GM19025 (cell line): Measurements from ENCODE around the gene EFNA2.
A peak's percentile ranks its signal among the peaks of the same experiment; 100 is the strongest.
"Not testable (repeated sequence)": the region's sequence is repeated elsewhere in the genome, so short reads cannot be mapped to it uniquely, and the experiment has no call there.

Source experiments
- ATAC-seq: cut with Tn5 transposase; IDR thresholded peaks from one replicate; pipeline ENCODE4 v1.9.1; 2021; ENCODE audit warnings: mild to moderate bottlenecking, low read depth, moderate library complexity; ENCODE audit not compliant: unreplicated experiment

EFNA2 gene

GRCh38 chr19:1285737-1286360 lies at the start of gene EFNA2:
Gene EFNA2 (plus strand): TSS chr19:1285873. CDS start chr19:1286169, 296 bp downstream.
- no peak for ATAC-seq

- no peak for ATAC-seq
Measured at GRCh38 chr19:1236576-1236975, 49.1 kb upstream of the EFNA2 start.

- no peak for ATAC-seq
Measured at GRCh38 chr19:1237027-1237659, 48.5 kb upstream of the EFNA2 start.

- no peak for ATAC-seq
Measured at GRCh38 chr19:1237754-1238368, 47.8 kb upstream of the EFNA2 start, which contains the start of gene CBARP. Gene CBARP (minus strand): TSS chr19:1238005. CDS start chr19:1236100, 1,905 bp downstream.

- no peak for ATAC-seq
Measured at GRCh38 chr19:1238369-1239303, 47.0 kb upstream of the EFNA2 start.

GRCh38 chr19:1239420-1239795 lies 46.3 kb upstream of the EFNA2 start:
- no peak for ATAC-seq

GRCh38 chr19:1239796-1240737 lies 45.6 kb upstream of the EFNA2 start:
- peak; percentile 35 for ATAC-seq

- no peak for ATAC-seq
Measured at GRCh38 chr19:1240925-1241324, 44.7 kb upstream of the EFNA2 start.

- ATAC-seq = peak; percentile 48
Measured at GRCh38 chr19:1241417-1242095, 44.1 kb upstream of the EFNA2 start, which contains the start of gene ATP5F1D. Gene ATP5F1D (plus strand): TSS chr19:1241751. CDS start chr19:1241851, 100 bp downstream.

GRCh38 chr19:1243768-1244692 lies 41.6 kb upstream of the EFNA2 start:
- ATAC-seq = no peak

GRCh38 chr19:1244693-1245451 lies 40.8 kb upstream of the EFNA2 start:
- ATAC-seq = no peak

- ATAC-seq = no peak
Measured at GRCh38 chr19:1245494-1246264, 40.0 kb upstream of the EFNA2 start.

- ATAC-seq = not testable (repeated sequence)
Measured at GRCh38 chr19:1246265-1247087, 39.2 kb upstream of the EFNA2 start.

GRCh38 chr19:1247748-1248138 lies 37.9 kb upstream of the EFNA2 start:
- no peak for ATAC-seq

GRCh38 chr19:1248139-1248785 lies 37.4 kb upstream of the EFNA2 start, which contains the start of gene MIDN:
Gene MIDN (plus strand): TSS chr19:1248583. CDS start chr19:1250297, 1,714 bp downstream.
- ATAC-seq = peak; percentile 12
